Pulmonary artery endothelial cell (primary cell): ENCODE results near the gene CEP120. TPM values are rescaled to one million over a fixed set of nuclear protein-coding genes. Genes with fewer than 3 reads are reported as not detected.

ENCODE experiments used
- DNase-seq: peaks from one replicate; pipeline ENCODE4 v3.0.0-alpha.2; 2011; ENCODE audit warnings: low read depth, low spot score
- total RNA-seq: library from RNA; depleted of rRNA; stranded (reverse); fragments of >200 nt; gene quantifications from 2 replicates; pipeline ENCODE4 v1.2.3, GENCODE V29; 2014

CEP120 gene
- total RNA-seq, 1 donor from 2014 or later = 14.2 TPM

DNA sequence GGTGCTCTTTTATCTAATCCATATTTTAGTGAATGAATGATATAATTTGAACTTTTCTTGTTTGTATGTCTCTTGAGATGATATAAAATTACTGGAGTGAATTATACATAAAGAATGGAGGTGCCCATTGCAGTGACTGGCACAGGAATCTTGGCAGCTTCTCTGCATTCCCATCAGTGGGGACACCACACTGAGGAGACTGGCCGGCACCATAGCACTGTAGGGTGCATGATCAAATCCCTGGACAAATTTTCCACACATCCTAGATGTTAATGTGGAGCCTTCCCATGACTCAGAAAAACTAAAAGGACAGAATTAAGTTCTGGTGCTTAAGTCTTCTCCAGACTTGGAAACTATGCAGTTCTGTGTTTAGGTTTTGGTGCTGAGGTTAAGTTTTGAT lies 124.1 kb downstream of the CEP120 start:
- no peak for DNase-seq

DNA sequence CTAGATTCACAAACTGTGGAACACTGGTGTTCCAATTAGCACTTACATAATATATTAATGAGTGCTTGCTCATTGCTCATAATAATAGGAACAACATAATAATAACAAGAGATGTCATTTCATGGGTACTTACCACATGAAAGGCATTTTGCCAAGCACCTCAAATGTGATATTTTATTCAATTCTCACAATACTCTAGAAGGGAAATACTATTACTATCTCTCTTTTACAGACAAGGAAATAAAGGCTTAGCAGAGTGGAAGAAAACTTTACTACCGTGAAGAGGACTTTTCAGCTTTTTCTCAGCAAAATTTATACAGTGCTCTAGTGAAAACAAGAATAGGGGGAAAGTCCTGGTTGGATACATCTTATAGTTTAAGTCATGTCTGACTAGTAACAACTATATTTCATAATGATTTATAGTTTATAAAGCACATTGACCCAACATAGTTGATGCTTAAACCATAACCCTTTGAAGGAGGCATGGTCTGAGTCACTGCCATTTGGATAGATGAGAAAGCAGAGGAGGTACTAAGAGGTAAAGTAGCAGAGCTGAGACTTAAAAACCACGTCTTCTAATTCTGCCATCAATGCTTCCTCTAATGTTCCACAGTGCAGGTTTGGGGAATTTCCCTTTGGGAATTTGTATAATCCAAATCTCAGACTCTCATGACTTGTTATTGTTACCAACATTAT lies 124.7 kb downstream of the CEP120 start:
- no peak for DNase-seq

- no peak for DNase-seq
Observed at GRCh38 chr5:123297866-123298265, 125.3 kb downstream of the CEP120 start.

- no peak for DNase-seq
Observed at GRCh38 chr5:123297198-123297831, 125.9 kb downstream of the CEP120 start.

Other genes starting within 250 kb of the CEP120 start
- 36.3 and 45.9 TPM in 2 replicates for gene CSNK1G3, start 88.8 kb upstream of the CEP120 start, total RNA-seq